Mammary epithelial cell (primary cell): Measurements from ENCODE around the gene GNGT1.

Source experiments
- EZH2 ChIP-seq: IDR thresholded peaks from 2 replicates; pipeline ENCODE4 v1.6.1; 2012; ENCODE audit warnings: low read length, inconsistent platforms, borderline replicate concordance
- TF ChIP-seq, protein P1 (sequence below), 2 donors: IDR thresholded peaks in 1 of 2; conservative IDR thresholded peaks in 1 of 2; 2 replicates each; pipeline ENCODE4 v1.5.1; 2011 to 2012; ENCODE audit warnings: inconsistent platforms in 2 of 2, low read length in 2 of 2, mild to moderate bottlenecking in 2 of 2, control low read depth in 1 of 2, low read depth in 1 of 2; ENCODE audit not compliant: insufficient read depth in 1 of 2; ENCODE audit errors: extremely low read depth in 1 of 2

- TF ChIP-seq, protein P1, sequence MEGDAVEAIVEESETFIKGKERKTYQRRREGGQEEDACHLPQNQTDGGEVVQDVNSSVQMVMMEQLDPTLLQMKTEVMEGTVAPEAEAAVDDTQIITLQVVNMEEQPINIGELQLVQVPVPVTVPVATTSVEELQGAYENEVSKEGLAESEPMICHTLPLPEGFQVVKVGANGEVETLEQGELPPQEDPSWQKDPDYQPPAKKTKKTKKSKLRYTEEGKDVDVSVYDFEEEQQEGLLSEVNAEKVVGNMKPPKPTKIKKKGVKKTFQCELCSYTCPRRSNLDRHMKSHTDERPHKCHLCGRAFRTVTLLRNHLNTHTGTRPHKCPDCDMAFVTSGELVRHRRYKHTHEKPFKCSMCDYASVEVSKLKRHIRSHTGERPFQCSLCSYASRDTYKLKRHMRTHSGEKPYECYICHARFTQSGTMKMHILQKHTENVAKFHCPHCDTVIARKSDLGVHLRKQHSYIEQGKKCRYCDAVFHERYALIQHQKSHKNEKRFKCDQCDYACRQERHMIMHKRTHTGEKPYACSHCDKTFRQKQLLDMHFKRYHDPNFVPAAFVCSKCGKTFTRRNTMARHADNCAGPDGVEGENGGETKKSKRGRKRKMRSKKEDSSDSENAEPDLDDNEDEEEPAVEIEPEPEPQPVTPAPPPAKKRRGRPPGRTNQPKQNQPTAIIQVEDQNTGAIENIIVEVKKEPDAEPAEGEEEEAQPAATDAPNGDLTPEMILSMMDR (conservative IDR thresholded peaks at IDR 0.05 in 1 of 2, IDR thresholded peaks at IDR 0.05 in 1 of 2; ENCODE audit: extremely low read depth in 1 of 2, insufficient read depth in 1 of 2, low read depth in 1 of 2, low read length in 2 of 2), result no peak
- no peak for TF ChIP-seq EZH2
These were observed 39.6 kb downstream of the GNGT1 start for GRCh38 chr7:93945756-93946535.
